ENCODE measurements around the gene RARRES2.
"Not testable (repeated sequence)": the region's sequence is repeated elsewhere in the genome, so short reads cannot be mapped to it uniquely, and the experiment has no call there.

The RARRES2 gene

DNA sequence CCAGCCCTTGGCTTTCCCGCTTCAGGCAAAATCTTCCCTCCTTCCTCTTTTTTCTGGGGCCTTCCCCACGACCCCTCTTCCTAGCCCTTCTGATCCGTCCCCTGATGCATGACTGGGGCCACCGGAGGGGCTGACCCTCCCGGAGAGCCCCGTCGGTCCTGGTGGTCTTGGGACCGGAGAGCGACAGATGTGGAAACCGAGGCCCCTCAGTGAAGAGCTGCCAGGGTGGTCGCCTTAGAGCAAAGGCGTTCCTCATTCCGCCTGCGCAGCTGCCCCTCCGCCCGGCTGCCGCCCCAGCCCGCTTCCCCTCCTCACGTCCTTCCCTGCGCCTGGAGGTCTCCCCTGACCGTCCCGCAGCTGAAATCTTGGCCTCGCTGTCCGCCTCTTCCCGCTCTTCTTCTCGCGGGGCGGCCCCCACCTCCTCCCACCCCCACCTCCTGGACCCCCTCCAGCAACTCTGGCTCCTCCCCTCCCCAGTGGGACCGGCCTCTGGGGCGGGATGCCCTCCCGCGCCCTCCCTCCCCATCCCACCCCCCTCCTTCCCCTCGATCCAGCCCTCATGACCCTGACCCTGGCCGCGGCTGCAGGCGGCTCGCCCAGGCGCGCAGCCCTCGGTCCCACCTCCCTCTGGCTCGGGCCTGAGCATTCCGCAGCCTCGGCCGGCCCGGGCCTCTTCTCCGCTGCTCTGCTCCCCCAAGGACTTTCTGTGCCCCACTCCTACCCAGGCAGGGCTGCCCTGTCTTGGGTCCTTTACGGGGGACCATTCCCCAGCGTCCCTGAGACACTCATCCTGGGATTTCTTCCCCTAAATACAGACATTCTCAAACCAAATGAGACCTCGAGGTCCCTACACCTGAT is at the start of gene RARRES2:
TSS of gene RARRES2 (minus strand) at position 367 of the 858 bp plus-strand sequence. CDS start 1,020 bp downstream, outside the sequence.
- in situ Hi-C loops (cut with HindIII; ENCODE audit: low sequenced_read_pairs): loop anchor here (5.0 kb wide), 1 partner anchor 66 kb away; a partner anchor contains a TSS

- in situ Hi-C loops (cut with HindIII; ENCODE audit: low sequenced_read_pairs): no loop called here
Measured at GRCh38 chr7:150390205-150390604, 48.8 kb upstream of the RARRES2 start.

DNA sequence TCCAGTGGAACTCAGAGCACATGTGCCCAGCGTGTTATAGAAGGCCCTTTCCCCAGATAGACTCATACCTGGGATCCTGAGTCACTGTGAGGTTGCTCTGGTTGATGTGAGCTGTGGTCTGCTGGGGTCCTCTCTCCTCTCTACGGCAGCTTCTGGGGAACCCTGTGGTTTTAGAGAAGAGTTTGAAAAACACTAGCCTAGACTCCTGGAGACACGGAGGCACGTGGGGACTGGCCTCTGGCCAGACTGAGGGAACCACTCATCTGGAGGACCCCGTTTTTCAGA is 48.0 kb upstream of the RARRES2 start:
- in situ Hi-C loops (cut with HindIII; ENCODE audit: low sequenced_read_pairs): no loop called here

DNA sequence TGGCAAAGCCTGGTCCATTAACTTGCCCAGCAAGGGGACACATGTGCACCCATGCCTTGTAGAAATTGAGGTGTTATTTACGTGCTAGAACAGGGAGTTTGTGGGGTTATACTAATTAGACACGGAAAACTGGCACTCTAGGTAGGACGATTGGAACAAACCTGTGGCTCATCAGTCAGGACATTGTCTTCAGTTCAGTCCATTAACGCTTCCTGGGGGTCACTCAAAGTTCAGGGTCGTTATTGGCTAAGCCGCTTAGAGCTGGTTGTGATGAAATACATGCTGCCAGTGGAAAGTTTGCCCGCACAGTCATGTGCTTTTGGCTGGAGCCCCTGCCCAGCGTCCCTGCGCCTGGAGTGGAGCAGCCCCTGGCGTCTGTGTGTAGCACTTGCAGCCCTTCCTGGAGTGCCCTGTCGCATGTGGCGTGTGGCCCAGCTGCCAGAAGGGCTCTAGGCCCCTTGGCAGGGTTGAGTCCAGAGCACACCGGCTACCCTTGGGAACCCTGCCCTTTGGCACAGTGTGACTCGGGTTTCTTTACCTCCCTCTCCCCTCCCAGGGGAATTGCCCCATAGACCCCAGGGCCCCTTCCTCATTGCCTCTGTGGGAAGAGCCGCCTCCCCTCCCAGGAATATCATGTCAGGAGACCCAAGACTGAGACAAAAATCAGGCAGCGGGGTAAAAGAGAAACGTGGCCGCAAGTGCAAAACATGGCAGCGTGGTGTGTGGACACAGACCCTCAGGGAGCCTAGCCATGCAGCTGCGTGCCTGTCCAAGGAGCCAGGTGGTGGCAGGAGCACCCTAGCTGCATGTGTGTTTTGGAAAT is 47.5 kb upstream of the RARRES2 start:
- in situ Hi-C loops (cut with HindIII; ENCODE audit: low sequenced_read_pairs): no loop called here

GRCh38 chr7:150388306-150388705 is 46.9 kb upstream of the RARRES2 start:
- in situ Hi-C loops (cut with HindIII; ENCODE audit: low sequenced_read_pairs): no loop called here

GRCh38 chr7:150385884-150386283 is 44.5 kb upstream of the RARRES2 start:
- in situ Hi-C loops (cut with HindIII; ENCODE audit: low sequenced_read_pairs): not testable (repeated sequence)

DNA sequence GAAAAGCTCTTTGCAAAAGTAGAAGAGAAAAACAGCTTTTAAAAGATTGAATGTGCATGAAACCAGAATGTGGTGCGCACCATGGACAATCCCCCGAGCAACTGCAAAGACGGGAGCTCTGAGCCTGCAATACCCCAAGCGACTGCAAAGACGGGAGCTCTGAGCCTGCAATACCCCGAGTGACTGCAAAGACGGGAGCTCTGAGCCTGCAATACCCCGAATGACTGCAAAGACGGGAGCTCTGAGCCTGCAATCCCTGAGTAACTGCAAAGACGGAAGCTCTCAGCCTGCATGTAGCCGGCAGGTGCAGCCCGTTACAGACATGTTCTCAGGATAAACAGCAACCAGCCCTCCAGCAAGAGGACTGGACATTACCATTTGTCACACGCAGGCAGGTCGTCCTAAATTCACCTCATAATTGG is 43.9 kb upstream of the RARRES2 start:
- in situ Hi-C loops (cut with HindIII; ENCODE audit: low sequenced_read_pairs): no loop called here

GRCh38 chr7:150384406-150385301 is 43.2 kb upstream of the RARRES2 start:
- in situ Hi-C loops (cut with HindIII; ENCODE audit: low sequenced_read_pairs): no loop called here

GRCh38 chr7:150383710-150384397 is 42.4 kb upstream of the RARRES2 start:
- in situ Hi-C loops (cut with HindIII; ENCODE audit: low sequenced_read_pairs): no loop called here

DNA sequence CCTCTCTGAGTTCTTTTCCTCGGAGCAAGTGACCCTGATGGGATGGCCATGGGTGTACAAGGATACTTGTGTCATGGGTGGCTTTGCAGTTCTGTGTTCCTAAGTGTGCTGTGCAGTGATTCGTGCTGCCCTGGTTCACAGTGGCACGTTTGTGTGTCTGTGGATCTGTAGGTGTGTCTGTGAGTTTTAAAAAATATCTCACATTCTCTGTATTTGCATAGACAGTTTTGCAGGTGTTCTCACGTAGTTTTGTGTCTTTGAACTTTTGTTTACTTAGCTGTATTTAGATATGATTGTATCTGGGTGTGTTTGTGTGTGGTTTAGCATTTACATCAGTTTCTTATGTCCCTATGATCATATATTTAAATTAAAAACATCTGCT is 41.4 kb upstream of the RARRES2 start:
- in situ Hi-C loops (cut with HindIII; ENCODE audit: low sequenced_read_pairs): no loop called here

DNA sequence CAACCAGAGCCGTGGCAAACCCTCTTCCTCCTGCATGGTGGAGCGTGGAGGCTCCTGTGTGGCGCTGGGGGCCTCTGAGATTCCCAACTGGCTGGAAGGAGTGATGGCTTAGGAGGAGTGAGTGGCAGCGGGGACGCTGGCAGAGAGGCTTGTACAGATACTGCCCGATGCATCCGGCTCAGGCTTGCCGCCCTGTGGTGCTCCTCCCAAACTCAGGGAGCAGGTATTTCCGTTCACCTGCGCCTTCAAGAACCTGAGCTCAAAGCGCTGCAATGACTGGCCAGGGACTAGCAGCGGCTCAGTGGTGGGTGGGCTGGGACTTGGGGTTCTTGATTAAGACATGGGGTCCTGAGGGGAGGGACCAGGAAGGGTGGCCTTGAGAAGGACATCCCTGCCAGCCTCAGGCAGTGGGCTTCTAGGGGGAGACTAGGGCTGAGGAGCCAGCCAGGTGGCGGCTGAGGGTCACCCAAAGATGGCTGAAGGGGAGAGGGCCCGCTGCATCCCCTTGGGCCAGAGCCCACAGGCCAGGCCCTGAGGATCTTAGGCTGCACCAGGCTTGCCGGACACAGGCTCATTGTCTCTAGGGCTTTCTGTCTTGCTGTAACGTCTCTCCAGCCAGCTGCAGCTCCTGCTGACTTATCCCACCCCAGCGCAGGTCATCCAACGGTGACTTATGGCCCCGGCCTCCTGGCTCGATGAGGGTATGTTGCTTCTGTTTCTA is 40.9 kb upstream of the RARRES2 start:
- in situ Hi-C loops (cut with HindIII; ENCODE audit: low sequenced_read_pairs): no loop called here

- in situ Hi-C loops (cut with HindIII; ENCODE audit: low sequenced_read_pairs): no loop called here
Measured at GRCh38 chr7:150381785-150382122, 40.3 kb upstream of the RARRES2 start.

GRCh38 chr7:150381096-150381495 is 39.7 kb upstream of the RARRES2 start:
- in situ Hi-C loops (cut with HindIII; ENCODE audit: low sequenced_read_pairs): no loop called here

GRCh38 chr7:150380463-150380862 is 39.0 kb upstream of the RARRES2 start:
- in situ Hi-C loops (cut with HindIII; ENCODE audit: low sequenced_read_pairs): no loop called here

DNA sequence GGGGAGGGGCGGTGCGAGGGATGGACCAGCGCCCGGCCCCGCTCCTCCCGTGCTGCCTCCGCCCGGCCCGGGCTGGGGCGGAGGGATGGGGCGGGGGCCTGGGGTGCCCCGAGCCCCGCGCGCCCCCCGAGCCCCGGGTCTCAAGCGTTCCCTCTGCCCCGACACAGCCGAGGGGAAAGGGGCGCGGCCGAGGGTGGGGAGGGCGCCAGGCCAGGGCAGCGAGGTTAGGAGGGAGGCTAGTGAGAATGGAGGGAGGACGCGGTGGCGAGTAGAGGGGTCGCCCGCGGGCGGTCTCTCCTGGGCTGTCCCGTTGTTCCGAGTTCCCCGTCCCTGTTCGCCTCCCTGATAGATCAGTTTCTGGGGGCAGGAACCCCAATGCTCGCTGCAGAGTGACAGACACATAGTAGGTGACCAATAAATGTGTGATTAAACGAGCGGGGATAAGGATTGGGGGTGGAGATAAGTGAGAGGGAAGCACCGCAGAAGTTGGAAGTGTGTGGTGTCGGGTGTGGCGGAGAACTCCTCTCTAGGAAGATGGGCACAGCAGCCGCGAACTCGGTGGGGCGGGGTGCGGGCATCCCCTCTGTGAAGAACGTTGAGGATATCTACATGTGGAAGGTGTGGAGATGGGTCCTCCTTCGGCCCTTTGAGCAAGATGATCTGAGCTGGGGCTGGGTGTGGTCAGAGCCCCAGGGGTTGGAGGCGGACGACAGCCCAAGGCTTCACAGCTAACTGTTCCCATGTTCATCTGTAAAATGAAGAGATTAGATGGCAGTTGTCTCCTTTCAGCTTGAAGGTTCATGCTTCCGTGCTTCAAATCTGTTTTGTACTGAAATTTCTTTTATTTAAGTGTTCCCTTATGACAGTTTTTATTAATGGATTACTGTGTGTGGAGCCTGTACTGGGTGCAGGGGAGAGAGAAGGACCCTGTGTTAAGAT is 38.3 kb upstream of the RARRES2 start:
- in situ Hi-C loops (cut with HindIII; ENCODE audit: low sequenced_read_pairs): no loop called here

DNA sequence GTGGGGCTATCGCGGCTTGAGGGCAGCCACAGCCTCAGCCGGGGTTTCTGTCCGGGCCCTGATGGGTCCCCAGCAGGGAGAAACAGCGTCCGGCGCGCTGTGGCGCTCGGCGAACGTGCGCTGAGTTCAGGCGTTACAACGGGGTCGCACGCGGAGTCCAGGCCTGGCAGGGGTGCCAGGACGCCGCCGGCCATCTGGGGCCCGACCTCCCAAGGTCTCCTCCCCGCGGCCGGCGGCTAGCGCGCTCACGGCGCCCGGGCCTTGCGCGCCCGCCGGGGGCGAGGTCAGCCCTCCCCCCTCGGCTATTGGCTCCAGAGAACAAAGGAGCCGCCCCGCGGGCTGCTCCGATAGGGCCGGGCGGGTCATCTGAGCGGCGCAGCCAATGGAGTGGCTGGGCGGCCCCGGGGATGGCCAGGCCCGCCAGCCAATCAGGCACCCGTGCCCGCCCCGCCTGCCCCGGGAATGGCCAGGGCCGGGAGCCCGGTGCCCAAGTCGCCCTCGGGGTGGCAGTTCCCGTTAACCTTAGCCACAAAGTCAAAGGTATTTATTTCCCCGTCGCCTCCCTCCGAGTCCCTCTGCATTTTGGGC is 37.5 kb upstream of the RARRES2 start, which contains the start of gene ZNF775:
TSS of gene ZNF775 (plus strand) at position 478 of the 588 bp plus-strand sequence. CDS start 9,141 bp downstream, outside the sequence.
- in situ Hi-C loops (cut with HindIII; ENCODE audit: low sequenced_read_pairs): no loop called here

- in situ Hi-C loops (cut with HindIII; ENCODE audit: low sequenced_read_pairs): no loop called here
Measured at GRCh38 chr7:150378115-150378852, 36.9 kb upstream of the RARRES2 start.

- in situ Hi-C loops (cut with HindIII; ENCODE audit: low sequenced_read_pairs): no loop called here
Measured at GRCh38 chr7:150377635-150378034, 36.2 kb upstream of the RARRES2 start.
